KBM-7 (cell line): ENCODE data around the gene BOLA1.
"Not testable (repeated sequence)": the region's sequence is repeated elsewhere in the genome, so short reads cannot be mapped to it uniquely, and the experiment has no call there.

Experiments used
- DNase-seq: peaks from one replicate; pipeline ENCODE4 v3.0.0-alpha.2; 2015
- in situ Hi-C: fragments of 300-500 bp; cut with MboI; formaldehyde crosslinking; loops from 2 replicates; pipeline ENCODE4 v1.14.3; 2020; ENCODE audit warnings: low sequenced_read_pairs, low pct_unique_long_range_greater_than_20kb, mixed read lengths

BOLA1 gene

DNA sequence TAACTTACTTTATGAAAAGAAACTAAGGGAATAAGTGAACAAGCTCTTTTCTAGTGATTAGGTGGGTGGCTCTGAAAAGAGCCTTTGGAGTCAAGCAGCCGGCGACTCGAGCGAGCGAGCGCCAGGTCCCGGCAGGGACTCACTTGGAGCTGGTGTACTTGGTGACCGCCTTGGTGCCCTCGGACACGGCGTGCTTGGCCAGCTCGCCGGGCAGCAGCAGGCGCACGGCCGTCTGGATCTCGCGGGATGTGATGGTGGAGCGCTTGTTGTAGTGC is 13.3 kb upstream of the BOLA1 start:
- in situ Hi-C loops, DNase-seq: not testable (repeated sequence)

DNA sequence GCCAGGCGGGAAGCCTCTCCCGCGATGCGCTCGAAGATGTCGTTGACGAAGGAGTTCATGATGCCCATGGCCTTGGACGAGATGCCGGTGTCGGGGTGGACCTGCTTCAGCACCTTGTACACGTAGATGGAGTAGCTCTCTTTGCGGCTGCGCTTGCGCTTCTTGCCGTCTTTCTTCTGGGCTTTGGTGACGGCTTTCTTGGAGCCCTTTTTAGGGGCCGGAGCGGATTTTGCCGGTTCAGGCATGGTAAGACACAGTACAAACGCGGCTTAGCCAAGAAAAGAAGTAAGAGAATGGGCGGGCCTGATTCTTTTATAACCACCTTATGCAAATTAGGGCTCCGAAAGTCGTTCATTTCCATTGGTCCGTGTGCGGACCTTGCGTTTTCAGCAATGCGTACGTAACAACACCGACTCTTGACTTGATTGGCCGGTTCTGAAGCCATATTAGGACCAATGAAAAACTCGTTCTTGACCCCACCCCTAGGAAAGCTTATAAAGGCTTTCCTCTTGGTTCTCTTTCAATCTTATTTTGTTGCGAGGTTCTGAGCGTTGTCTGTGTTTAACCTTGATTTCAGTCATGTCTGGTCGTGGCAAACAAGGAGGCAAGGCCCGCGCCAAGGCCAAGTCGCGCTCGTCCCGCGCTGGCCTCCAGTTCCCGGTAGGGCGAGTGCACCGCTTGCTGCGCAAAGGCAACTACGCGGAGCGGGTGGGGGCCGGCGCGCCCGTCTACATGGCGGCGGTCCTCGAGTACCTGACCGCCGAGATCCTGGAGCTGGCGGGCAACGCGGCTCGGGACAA is 12.8 kb upstream of the BOLA1 start:
- in situ Hi-C loops = no loop called here
- peak; percentile 99 for DNase-seq

DNA sequence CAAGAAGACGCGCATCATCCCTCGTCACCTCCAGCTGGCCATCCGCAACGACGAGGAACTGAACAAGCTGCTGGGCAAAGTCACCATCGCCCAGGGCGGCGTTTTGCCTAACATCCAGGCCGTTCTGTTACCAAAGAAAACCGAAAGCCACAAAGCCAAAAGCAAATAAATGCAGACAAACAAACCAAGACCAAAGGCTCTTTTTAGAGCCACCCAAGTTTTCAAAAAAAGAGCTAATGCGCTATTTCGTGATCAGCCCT is 12.2 kb upstream of the BOLA1 start:
- DNase-seq, in situ Hi-C loops: not testable (repeated sequence)

GRCh38 chr1:149887456-149888246 is 11.7 kb upstream of the BOLA1 start:
- peak; percentile 99 for DNase-seq
- in situ Hi-C loops = no loop called here

DNA sequence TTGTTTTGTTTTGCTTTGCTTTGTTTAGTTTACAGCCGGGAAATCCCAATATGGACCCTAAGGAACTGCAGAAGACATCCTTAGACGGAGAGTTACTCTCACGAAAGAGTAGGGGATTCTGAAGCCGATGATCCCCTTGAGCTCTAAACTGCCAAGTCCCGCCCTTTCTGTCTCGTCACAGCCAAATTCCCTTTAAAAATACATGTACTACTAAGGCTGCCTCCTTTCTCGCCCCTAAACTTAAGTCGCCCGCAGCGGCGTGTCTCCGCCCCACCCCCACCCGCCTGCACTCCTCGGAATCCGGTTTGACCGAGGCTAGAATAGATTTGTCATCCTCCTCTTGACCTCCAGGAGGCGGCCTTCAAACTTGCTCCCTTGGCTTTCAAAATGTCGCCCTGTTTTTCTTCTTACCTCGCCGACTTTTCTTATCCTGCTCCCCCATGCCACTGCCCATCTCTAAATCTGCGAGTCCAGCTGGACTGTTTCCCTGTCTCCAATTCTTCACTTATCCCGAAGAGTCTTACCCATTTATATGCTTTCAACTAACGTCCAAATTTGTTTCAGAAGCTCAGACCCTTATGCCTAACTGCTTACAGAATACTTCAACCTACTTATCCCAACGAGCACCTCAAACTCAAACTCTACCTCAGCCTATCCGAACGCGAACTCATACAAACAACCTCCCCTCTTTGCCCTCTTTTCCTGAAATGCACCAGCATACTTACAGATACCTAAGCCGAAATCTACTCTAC is 10.9 kb upstream of the BOLA1 start:
- DNase-seq = peak; percentile 98
- in situ Hi-C loops = no loop called here

- no peak for DNase-seq
- in situ Hi-C loops = no loop called here
These were observed 10.4 kb upstream of the BOLA1 start for GRCh38 chr1:149888999-149889289.

DNA sequence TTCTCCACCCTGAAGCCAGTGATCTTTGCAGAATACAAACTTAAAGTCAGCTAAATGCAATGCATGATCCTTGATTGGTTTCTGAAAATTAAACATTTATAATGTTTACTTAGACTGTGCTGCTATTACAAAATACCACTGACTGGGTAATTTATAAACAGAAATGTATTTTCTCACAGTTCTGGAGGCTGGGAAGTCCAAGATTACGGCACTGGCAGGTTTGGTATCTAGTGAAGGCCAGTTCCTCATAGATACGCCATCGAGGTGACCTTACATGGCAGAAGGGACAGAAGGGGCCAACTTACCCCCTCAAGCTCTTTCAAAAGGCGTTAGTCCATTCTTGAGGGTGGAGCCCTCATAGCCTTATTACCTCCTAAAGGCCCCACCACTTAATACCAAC is 2.8 kb upstream of the BOLA1 start:
- DNase-seq = no peak
- in situ Hi-C loops = no loop called here

GRCh38 chr1:149903836-149904491 is 4.6 kb downstream of the BOLA1 start:
- in situ Hi-C loops = no loop called here

GRCh38 chr1:149906570-149907075 is 7.3 kb downstream of the BOLA1 start:
- DNase-seq = no peak
- in situ Hi-C loops = no loop called here

More at GRCh38 chr1:149903836-149904491, 4.6 kb downstream of the BOLA1 start:
- DNase-seq = no peak

DNA sequence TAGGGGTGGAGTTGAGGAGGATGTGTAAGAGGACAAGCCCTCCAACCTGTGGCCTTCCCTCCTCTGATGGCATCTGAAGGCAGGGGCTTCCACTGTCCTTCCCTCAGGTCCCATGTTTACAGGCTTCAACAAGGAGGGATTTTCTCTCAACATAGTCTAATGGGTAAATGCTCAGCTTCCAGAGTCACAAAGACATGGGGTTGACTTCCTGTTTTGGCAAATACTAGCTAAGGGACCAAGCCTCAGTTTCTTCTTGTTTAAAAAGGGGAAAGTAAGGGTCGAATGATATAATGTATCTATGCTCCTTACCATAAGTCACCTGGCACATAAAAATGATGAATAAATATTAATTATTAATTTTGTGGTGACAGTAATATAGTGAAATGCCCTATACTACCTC is 15.2 kb downstream of the BOLA1 start:
- in situ Hi-C loops = no loop called here

GRCh38 chr1:149915429-149916192 is 16.2 kb downstream of the BOLA1 start:
- no peak for DNase-seq
- in situ Hi-C loops = no loop called here

More for the DNA sequence above, 15.2 kb downstream of the BOLA1 start:
- DNase-seq = peak; percentile 23

GRCh38 chr1:149916193-149916897 is 17.0 kb downstream of the BOLA1 start:
- in situ Hi-C loops = no loop called here
- peak; percentile 85 for DNase-seq

DNA sequence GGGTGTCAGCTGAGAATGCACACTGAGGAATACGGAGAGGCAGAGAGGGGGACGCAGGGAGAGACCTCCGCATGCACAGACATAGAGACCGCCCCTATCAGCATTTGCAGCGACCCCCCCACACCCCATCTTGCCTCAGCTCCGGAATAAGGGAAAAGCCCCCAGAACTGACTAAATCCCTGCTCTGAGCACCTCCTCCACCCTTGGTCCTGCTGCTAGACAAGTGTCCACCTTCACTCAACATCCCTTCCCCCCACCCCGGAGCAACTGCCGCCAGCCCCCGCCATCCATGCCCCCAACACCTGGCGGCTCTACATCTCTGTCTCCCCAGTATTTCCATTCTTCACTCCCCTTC is 17.5 kb downstream of the BOLA1 start:
- DNase-seq = no peak
- in situ Hi-C loops = no loop called here

DNA sequence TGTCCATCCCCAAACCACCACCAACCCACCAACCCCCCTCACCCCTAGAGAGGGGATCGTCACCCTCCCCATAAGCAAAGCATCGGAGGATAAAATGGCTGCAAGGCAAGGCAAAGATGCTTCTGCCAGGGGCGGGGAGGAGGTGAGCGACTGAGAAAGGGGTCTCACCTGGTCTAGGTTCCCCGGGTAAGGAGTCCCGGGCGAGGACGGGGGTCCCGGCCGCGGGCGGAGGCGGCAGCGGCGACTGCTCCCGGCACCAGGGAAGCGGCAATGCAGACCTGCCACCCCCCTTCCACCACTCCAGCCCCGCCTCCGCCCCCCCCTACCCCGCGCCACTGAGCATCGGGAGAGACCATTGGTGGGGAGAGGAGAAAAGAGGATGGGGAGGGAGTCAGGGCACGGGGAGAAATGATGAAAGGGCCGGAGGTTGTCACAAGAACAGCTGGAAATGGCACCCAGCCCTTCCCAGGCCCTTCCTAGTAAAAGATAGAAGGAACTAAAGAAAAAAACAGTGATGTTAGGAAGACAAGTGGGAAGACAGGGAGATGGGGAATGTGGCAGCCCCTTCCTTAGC is 18.3 kb downstream of the BOLA1 start, which contains the start of gene SV2A:
Gene SV2A, minus strand, starts transcription at position 274 of the 574 bp plus-strand sequence. CDS start 4,004 bp downstream, outside the sequence.
- DNase-seq = no peak
- in situ Hi-C loops = no loop called here

DNA sequence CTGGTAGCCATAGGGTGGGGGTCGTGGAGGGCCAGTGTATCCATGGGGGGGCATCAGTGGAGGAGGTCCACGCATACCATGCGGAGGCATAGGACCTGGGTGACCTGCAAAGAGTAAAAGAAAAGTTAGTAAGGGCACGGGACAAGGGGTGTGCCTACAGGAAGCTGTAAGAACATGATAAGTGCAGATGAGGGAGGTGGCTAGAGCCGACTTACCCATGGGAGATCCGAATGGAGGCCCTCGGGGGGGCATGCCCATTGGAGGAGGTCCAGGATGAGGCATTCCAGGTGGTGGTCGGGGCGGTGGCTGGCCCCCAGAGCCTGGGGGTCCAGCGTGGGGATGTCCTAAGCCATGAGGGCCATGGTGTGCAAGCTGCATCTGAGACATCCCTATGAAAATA is 24.3 kb downstream of the BOLA1 start:
- in situ Hi-C loops = no loop called here
- DNase-seq = no peak

- in situ Hi-C loops = no loop called here
- no peak for DNase-seq
These were observed 26.0 kb downstream of the BOLA1 start for GRCh38 chr1:149925345-149925744.

DNA sequence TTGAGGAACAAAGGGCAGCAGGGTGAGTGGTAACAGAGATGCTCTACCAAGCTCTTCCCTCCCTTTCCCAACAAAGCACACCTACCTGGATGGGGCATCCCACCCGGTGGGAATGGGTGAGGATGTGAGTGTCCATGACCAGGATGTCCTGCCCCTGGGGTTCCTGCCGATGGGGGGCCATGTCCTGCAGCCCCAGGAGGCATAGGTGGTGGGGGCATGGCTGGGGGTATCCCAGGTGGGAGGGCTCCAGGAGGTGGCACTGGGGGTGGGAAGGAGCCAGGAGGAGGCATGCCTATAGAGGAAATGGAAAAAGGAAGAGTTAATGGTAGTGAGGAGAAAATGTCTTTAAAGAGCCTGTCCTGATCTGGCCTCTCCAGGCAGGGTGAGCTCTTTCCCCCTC is 26.4 kb downstream of the BOLA1 start:
- in situ Hi-C loops = no loop called here
- DNase-seq = no peak

- in situ Hi-C loops = no loop called here
- DNase-seq = no peak
These were observed 26.9 kb downstream of the BOLA1 start for GRCh38 chr1:149926296-149926695.
